Epithelial cell of esophagus (primary cell): ENCODE measurements around the gene PLEKHG3.

Experiments
- DNase-seq: peaks from one replicate; pipeline ENCODE4 v3.0.0; 2010; ENCODE audit warnings: low read depth
- H3K4me3 ChIP-seq: 2 replicates; pipeline ENCODE4 v1.5.1; 2011; ENCODE audit warnings: mild to moderate bottlenecking, low read length, control low read depth
- CTCF ChIP-seq: IDR thresholded peaks from 2 replicates; pipeline ENCODE4 v1.5.1; 2011; ENCODE audit warnings: low read depth, mild to moderate bottlenecking, low read length, control low read depth, inconsistent platforms; ENCODE audit not compliant: insufficient read depth; ENCODE audit errors: missing control alignments

The PLEKHG3 gene

DNA sequence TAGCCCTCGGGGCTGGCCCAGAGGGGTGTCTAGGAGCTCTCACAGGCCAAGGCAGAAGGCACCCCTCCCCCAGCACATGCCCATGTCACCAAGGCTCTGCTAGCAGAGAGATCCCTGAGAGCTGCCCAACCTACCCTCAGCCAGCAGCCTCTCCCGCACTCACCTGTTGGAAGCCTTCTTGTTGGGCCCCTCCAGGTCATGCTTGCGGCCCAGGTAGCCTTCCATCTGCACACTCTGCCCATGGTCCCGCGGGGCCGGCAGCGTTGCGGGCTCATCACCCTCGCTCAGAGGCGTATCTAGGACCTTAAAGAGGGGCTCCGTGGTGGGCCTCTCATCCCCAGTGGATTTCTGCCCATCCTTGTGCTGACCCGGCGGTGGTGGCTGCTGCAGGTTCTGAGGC lies 49.1 kb downstream of the PLEKHG3 start:
- no peak for TF ChIP-seq CTCF
- no peak overlapping the region for H3K4me3 ChIP-seq

GRCh38 chr14:64753999-64754398 lies 49.8 kb downstream of the PLEKHG3 start:
- TF ChIP-seq CTCF = no peak
- H3K4me3 ChIP-seq = no peak overlapping the region
- no peak for DNase-seq

More for the DNA sequence above, 49.1 kb downstream of the PLEKHG3 start:
- no peak for DNase-seq

DNA sequence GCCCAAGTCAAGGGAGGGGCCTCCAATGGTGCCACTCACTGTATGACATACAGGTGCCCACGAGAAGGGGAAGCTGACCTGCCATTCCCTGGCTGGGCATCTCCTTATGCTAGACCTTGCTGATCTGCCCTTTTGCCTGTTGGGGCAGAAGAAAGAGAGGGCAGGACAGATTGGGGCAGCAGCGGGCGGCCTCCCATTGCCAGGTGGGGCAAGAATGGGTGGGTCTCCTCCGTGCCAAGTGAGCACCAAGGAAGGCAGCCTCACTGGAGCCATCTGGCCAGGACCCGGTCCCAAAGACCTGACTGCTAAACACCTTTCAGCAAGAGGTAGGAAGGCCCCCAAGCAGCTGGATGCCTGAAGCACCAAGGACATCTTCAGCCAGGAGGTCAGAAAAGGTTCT lies 50.5 kb downstream of the PLEKHG3 start:
- TF ChIP-seq CTCF = no peak
- no peak overlapping the region for H3K4me3 ChIP-seq
- no peak for DNase-seq

DNA sequence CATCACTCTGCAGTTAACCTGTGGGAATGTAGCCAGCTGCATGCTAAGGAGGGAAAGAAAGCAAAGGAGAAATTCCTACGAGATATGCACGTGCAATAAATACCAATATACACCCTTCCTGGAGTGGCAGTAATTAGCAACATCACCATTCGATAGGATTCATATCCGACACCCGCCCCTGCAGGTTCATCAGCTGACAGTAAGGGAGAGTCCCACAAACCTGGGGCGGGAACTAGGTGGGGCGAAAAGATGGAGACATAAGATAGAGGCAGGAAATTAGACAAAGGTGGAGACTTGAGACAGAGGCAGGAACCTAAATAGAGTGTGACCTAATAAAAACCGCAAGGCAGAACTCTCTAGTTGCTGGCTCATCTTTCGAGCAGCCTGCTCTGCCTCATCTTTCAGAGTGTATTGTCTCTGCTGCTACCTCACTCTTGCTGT lies 51.6 kb downstream of the PLEKHG3 start:
- no peak overlapping the region for H3K4me3 ChIP-seq
- no peak for TF ChIP-seq CTCF
- DNase-seq = peak; percentile 97

- no peak overlapping the region for H3K4me3 ChIP-seq
- no peak for DNase-seq
- TF ChIP-seq CTCF = no peak
Measured at GRCh38 chr14:64756712-64757111, 52.5 kb downstream of the PLEKHG3 start.

DNA sequence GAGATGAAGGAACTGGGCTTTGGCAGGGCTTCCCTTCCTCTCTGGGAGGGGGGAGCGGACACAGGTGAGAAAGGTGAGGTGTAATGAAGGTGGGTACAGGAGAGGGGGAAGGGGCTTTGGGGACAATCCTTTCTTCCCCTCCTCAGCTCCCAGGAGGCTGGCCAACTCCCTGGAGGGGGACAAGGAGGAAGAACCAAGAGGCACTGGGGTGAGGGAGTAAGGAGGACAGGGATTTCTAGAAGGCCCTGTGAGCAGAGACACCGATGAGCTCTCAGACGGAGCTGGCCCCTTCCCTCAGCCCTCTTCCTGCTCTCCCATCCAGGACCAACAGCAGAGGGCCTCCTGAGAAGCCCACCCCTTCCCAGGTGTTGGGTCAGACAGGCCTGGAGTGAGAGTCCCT lies 53.4 kb downstream of the PLEKHG3 start:
- DNase-seq = no peak
- no peak overlapping the region for H3K4me3 ChIP-seq
- TF ChIP-seq CTCF = no peak

- TF ChIP-seq CTCF = no peak
- DNase-seq = peak; percentile 92
- H3K4me3 ChIP-seq = no peak overlapping the region
Measured at GRCh38 chr14:64758025-64758521, 53.8 kb downstream of the PLEKHG3 start.
